Measurements from ENCODE around the gene TUBB4A. TPM values are rescaled to one million over a fixed set of nuclear protein-coding genes. Genes with fewer than 3 reads are reported as not detected.

TUBB4A gene
- total and polyA plus RNA-seq, 2 of the 8 experiments (the other 6 are each of a cell fraction or from before 2014, with no cell fraction given) = 16.8 to 30.4 TPM

DNA sequence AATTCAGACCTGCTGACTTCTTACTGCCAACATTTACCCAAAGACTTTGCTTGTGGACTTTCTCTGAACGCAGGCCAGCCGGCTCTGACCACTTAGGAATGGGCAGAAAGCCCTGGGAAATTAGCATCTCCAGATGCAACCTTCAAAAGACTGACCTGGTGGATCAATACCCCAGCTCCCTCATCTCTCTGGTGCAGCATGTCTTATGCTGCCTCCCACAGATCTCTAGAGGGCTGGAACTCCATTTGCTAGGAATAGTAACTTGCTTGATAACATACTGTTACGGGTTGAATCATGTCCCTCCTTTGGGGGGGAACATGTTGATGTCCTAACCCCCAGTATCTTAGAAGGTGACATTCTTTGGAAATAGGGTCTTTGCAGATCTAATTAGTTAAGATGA, 55.7 kb downstream of the TUBB4A start:
- Histone ChIP-seq H3K36me3 (ENCODE audit: control insufficient read depth in 2 of 4, insufficient read depth in 4 of 4, low read length in 3 of 4) (0 out of 8 replicates have a peak, but pooled peaks cover 0 to under 1% (median 0%) of the 10 kb centered on the region in 4 experiments), H3K14ac (ENCODE audit: insufficient read length) (no peak overlapping the region), H3K4me2 (ENCODE audit: insufficient read depth in 1 of 2, low read depth in 2 of 2, low read length in 2 of 2) (no peak overlapping the region), H2BK20ac (ENCODE audit: low read length) (no peak overlapping the region), H3K27ac (ENCODE audit: low read depth, low read length) (no peak overlapping the region), H2AFZ (ENCODE audit: low read length) (no peak overlapping the region), H3K4me3 (ENCODE audit: extremely low read depth in 1 of 4, insufficient read depth in 2 of 4, low read depth in 3 of 4, low read length in 4 of 4) (no peak overlapping the region), H2BK12ac (ENCODE audit: low read depth, low read length) (no peak overlapping the region), H3K79me2 (ENCODE audit: control insufficient read depth in 1 of 2, insufficient read depth in 2 of 2, low read length in 2 of 2) (no peaks in the 10 kb centered on the region), H3K56ac (replicated peaks; ENCODE audit: insufficient read length, low read depth, low read length) (no peak overlapping the region), H4K5ac (ENCODE audit: insufficient read length, low read depth, low read length) (no peak overlapping the region), H2BK15ac (ENCODE audit: low read length) (no peak overlapping the region), H2BK5ac (ENCODE audit: low read depth, low read length) (no peak overlapping the region), H4K8ac (ENCODE audit: extremely low read depth, insufficient read depth, low read length) (no peak overlapping the region), H3K9ac (replicated peaks in 1 of 4; ENCODE audit: extremely low read depth in 1 of 4, low read depth in 3 of 4, low read length in 3 of 4) (no peak overlapping the region), H3K79me1 (ENCODE audit: low read depth, low read length) (no peaks in the 10 kb centered on the region), H4K91ac (replicated peaks; ENCODE audit: insufficient read length, low read length) (no peak overlapping the region), H3K9me3 (ENCODE audit: insufficient read depth in 2 of 2, low read depth in 1 of 2, low read length in 1 of 2) (no peaks in the 10 kb centered on the region), H2BK120ac (replicated peaks; ENCODE audit: low read depth, low read length) (no peak overlapping the region), H3K4me1 (replicated peaks in 1 of 4; ENCODE audit: control insufficient read depth in 3 of 4, insufficient read depth in 4 of 4, low read length in 3 of 4) (no peaks in the 10 kb centered on the region), H3K4ac (replicated peaks; ENCODE audit: insufficient read length, low read depth, low read length) (no peak overlapping the region), H3K23me2 (ENCODE audit: low read depth, low read length) (no peaks in the 10 kb centered on the region), H4K20me1 (replicated peaks in 1 of 2; ENCODE audit: control insufficient read depth in 1 of 2, insufficient read depth in 2 of 2, low read length in 2 of 2) (no peaks in the 10 kb centered on the region), H3K18ac (ENCODE audit: extremely low read depth, low read length) (no peak overlapping the region), H2AK5ac (ENCODE audit: low read depth, low read length) (no peak overlapping the region), H3K27me3 (replicated peaks in 1 of 4; ENCODE audit: control insufficient read depth in 3 of 4, extremely low read depth in 1 of 4, insufficient read depth in 3 of 4, low read length in 3 of 4) (no peaks in the 10 kb centered on the region), H3K23ac (ENCODE audit: insufficient read length) (no peak overlapping the region)
- 91% methylated on average over 3 of the region's 3 CpGs; no CpG with 5 or more reads in 1 of the 2 experiments for WGBS, 2 experiments (ENCODE audit: extremely low coverage in 1 of 2, insufficient coverage in 1 of 2, insufficient read length in 1 of 2, insufficient replicate concordance in 2 of 2, low coverage in 1 of 2, low lambda C conversion rate in 2 of 2, missing lambda C conversion rate in 1 of 2)
- DNase-seq (ENCODE audit: low read depth in 1 of 2, low spot score in 2 of 2) = no peak
- TF ChIP-seq SUZ12 (IDR thresholded peaks at IDR 0.05; ENCODE audit: low read length) = no peak
- no peak for TF ChIP-seq CHD1 (IDR thresholded peaks at IDR 0.05; ENCODE audit: low read depth, low read length)
- TF ChIP-seq KDM5A (IDR thresholded peaks at IDR 0.05; ENCODE audit: low read length) = no peak
- no peak for TF ChIP-seq CTBP2 (IDR thresholded peaks at IDR 0.05; ENCODE audit: borderline replicate concordance, insufficient read depth, insufficient read length, low read length)
- TF ChIP-seq TAF1 (IDR thresholded peaks at IDR 0.05; ENCODE audit: low read depth, low read length) = no peak
- no peak for TF ChIP-seq SP2 (IDR thresholded peaks at IDR 0.05; ENCODE audit: low read length)
- TF ChIP-seq, protein P1, sequence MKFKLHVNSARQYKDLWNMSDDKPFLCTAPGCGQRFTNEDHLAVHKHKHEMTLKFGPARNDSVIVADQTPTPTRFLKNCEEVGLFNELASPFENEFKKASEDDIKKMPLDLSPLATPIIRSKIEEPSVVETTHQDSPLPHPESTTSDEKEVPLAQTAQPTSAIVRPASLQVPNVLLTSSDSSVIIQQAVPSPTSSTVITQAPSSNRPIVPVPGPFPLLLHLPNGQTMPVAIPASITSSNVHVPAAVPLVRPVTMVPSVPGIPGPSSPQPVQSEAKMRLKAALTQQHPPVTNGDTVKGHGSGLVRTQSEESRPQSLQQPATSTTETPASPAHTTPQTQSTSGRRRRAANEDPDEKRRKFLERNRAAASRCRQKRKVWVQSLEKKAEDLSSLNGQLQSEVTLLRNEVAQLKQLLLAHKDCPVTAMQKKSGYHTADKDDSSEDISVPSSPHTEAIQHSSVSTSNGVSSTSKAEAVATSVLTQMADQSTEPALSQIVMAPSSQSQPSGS (IDR thresholded peaks at IDR 0.05; ENCODE audit: low read length) = no peak
- ChIA-PET POLR2A (ENCODE audit: partially characterized antibody) (interaction anchor here (1.6 kb wide), 1 partner anchor 10 kb away, joined by 4 read pairs; no protein-coding TSS in a partner anchor), CTCF (ENCODE audit: partially characterized antibody) (interaction anchor here (0.5 kb wide), 1 partner anchor 417 kb away, joined by 4 read pairs; no protein-coding TSS in a partner anchor)
- FAIRE-seq = no peak

Data from H1 (cell line).